Epidermal melanocyte (primary cell): ENCODE measurements around the gene MEP1A.
A peak's percentile ranks its signal among the peaks of the same experiment; 100 is the strongest.

Source experiments
- DNase-seq: peaks from one replicate; pipeline ENCODE4 v3.0.0; 2011; ENCODE audit warnings: low spot score; ENCODE audit not compliant: insufficient read length

Gene MEP1A

DNA sequence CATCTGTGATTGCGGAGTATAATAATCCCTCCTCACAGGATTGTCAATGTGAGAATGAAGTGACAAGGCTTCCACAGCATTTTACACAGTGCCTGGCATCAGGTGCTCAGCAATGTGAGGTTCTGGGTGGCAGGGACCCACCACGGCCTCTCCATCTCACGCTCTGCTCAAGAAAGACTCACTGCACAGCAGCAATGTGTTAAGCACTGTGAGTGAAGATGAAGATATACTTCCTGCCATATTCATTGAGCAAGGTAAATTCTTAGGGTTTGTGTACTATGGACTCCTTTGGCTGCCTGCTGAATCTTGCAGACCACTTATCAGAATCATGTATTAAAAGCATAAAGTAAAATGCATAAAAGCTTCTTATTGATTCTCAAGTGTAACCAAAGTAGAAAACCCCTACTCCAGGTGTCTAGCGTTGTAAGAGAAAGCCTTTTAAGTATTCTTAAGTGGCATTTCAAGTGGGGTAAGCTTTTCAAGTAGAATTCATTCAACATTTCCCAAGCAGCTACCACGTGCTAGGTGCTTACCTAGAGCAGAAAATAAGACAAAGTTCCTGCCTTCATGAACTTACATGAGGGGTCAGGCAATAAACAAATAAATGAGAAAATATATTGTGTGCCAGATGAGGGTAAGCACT lies 17.0 kb upstream of the MEP1A start:
- DNase-seq: no peak

DNA sequence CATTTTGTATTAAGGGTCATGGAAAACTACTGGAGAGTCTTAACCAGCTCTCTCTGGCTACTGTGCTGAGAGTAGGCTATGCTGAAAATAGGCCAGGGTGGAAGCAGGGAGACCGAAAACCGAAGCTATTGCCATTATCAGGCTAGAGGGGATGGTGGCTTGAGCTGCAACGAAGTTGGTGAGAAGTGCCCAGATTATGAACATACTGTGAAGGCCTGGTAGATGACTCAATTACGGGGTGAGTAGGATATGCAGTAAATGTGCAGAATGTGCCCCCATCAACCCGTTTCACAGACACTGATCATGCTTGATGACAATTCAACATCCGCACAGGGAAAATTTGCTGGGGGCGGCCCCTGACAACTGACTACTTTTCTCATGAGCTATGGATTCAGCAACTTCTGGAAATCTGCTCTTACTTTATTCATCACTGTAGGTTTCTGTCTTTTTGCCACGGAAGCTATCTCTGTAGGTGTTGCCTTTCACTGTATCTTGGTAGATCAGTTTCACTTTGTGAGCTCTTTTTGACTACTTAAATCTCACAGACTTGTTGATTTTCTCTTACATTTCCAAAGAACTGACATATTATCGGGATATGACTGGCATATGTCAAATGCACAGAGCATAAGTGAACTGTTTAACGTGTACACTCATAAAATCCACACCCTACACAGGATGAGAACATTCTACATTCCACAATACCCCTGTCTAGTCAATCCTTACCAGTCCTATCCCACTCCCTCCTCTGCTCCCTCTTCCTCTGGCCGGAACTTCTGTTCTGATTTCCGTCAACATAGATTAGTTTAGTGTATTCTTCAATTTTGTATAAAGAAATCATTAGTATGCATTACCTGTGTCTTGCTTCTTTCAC lies 15.5 kb upstream of the MEP1A start:
- no peak for DNase-seq

DNA sequence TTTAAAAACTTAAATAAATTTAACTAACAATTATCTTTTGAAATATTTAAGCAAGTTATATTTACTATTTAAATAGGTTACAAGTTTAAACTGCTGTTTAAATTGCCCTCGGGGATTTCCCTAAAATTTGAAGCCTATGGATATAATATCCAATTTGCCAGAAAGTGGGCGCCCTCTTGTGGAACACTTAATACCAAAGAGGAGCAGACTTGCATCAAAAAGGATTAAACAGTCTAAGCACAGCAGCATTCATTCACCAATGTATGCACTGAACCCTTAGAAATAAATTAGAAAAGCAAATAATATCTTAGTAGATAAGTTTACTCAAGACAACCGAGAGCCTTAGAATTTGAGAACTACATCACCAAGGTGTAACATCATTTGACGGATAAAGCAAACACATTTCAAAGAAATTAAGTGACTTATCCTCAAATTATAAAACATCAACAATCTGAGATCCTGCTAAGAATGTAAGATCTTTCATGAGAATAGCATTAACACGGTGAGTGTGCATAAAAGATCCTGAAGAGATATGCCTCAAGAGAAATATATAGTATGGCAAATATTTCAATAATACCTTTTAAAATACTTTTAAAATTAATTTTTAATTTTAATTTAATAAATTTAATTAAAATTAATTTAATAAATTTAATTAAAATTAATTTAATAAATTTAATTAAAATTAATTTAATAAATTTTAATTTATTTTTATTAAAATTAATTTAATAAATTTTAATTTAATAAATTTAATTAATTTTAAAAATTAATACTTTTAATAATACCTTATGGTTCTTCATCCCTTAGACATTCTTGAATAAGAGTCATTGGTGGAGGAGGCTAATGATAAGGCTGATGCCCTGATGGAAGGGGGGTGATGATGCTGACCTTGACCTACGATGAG lies 11.5 kb upstream of the MEP1A start:
- peak; percentile 42 for DNase-seq

DNA sequence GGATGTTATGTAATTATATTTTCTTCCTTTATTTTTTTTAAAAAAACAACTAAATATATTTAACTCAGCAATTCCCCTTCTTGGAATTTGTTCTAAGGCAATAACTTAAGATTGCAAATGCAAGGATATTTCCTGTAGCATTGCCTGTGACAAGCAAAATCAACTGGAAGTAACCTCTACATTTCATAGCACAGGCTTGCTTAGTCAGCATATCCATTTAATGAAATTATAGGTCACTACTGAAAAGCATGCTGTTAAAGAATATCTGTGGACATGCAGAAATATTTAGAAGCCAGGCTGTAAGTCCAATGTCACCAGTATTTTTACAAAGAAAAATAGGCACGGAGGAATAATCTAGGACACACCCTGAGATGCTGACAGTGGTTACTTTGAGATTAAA lies 8.7 kb upstream of the MEP1A start:
- DNase-seq: no peak

DNA sequence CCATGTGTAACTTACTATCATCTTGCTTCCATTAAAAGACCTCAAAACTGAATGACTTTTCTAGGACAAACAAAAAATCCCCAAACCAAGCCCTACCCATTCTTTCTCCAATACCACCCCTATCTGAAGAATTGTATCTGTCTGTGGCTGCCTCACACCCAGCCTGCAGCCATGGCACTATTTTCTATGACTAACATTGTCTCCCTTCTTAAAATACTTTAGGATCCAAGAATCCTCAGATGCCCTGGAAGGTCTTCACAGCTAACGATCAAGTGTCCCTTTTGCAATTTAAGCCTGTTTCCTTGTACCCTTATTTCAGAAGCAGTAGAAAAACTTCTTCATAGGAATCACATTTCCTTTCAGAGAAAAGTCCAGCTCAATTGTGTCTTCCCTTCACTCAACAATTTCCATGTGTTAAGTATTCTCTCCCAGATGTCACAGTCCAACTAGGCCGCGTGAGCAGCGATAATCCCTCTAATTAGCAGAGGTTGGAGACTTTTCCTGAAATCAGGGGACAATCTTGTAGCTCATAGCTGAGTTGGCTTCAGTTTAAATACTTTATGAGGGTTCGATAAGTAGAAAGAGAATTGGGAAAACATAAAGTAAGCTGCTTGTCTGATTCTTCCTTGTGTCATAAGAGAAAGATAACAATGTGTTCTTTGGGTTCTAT lies 5.2 kb upstream of the MEP1A start:
- DNase-seq: no peak

DNA sequence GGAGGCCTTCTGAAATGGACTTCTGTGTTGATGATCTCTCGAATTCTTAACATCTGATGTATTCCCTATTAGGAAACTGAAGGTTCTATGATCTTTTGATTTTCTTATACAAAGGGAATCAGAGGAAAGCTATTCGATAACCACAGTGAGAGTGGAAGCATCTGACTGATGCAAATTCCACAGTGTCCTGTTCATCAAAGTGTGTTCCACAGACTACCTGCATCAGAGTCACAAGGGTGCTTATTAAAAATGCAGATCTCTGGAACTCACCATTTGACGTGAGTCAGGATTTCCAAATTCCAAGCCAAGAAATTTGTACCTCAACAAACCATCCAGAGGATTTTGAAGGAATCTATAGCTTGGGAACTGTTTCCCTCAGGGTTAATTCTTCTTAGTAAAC lies 4.4 kb upstream of the MEP1A start:
- no peak for DNase-seq

DNA sequence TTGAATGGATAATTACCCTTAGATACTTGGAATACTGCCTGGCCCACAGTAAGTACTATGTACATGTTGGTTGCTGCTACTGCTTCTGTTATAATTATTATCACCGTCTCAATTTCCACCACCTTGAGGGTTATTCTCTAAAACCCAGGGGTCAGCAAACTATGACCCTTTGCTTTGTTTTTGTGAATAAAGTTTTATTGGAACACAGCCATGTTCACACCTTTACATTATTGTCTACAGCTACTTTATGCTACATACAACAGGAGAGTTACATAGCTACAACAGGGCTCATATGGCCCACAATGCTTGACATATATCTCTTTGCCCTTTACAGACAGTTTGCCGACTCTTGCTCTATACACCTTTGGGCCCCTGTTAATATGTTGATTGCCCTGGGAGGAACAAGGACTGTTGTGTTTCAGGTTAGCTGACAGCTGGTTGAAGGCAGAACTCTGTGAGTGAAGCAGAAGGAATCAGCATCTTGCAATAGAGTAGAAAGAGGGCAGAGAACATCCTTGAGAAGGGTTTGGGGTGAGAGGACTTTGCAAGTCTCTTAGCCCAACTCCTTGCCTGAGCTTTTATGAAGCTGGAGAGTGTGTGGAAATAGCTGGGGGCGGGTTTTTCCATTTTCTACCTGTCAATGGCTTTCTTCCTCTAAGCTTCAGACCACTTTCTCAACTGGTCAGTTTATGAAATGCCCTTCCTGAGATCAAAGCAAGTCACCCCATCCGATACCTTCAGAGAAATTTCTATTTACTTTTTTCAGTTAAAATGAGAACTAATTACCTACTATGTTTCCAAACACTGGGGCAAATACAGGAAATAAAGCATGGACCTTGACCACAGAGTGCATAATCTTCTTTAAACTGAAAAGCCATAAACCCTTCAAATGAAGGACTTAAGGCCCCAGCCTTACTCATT lies 3.5 kb upstream of the MEP1A start:
- no peak for DNase-seq

DNA sequence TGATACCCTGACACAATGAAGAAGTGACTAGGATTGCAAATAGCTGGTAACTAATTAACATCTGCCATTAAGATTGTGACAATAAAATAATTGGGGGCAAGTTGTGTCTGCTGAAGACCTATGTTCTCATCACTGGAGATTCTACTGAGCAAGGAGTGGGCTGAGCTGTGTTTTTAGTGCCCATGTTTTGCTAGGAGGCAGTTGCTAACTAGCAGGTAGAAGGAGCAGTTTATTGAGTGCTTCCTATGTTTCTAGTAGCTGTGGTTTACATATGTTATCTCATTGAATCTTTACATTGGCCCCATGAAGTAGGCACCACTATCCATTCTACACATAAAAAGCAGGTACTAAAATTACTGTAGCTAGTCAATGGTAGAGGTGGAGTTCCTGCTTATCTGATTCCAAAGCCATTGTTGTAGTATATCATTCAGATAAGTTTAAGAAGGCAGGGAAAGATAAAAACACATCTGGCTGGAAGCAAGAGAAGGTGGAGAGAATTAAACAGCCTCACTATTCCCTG lies 2.8 kb upstream of the MEP1A start:
- no peak for DNase-seq

DNA sequence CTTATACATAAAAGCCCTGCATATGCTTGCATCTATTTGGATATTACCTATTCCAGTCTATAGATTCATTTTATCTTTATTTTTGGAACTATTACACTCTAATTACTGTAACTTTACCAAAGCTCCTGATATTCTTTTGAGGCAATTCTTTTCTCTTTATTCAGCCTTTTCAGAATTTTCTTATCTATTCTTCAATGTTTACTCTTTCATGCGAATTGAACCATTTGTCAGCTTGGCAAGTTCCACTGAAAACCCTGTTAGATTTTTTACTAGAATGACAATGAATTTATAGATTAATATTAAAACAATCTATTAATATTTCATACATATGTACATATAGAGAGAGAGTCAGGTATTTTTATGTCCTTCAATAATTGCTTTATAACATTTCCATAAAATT lies 554 bp upstream of the MEP1A start:
- no peak for DNase-seq

DNA sequence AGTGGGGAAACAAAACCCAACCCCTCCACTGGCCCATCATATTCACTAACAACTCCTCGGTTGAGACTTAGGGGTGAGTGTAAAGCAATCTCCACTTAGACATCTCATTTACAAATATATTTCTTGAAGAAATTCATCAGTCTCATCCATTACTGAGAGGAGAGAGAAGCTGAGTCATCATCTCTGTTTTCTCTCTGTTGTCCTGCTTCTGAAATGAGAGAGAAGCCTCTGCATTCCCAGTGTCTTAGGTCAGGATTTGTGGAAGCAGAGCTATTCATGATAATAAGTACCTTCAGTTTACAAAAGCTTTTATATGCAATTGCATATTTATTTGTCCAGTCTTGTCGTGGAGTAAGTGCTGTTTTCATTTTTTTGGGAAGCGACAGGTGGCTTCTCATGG lies 879 bp downstream of the MEP1A start:
- no peak for DNase-seq

DNA sequence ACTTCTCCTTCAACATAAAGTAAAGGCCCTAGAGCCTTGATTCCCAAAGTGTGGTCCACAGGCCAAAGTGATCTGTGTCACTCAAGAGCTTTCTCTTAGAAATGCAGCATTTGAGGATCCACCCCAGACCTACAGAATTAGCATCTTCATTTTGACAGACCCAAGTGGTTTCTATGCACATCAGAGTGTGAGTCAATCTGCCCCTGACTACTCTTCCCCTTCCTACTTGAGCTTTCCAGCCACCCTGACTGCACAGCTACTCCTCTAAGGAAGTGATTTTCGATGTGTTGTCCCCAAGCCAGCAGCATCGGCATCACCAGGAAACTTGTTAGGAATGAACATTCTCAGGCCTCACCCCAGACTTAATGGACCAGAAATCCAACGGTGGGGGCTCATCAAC lies 2.6 kb downstream of the MEP1A start:
- no peak for DNase-seq

DNA sequence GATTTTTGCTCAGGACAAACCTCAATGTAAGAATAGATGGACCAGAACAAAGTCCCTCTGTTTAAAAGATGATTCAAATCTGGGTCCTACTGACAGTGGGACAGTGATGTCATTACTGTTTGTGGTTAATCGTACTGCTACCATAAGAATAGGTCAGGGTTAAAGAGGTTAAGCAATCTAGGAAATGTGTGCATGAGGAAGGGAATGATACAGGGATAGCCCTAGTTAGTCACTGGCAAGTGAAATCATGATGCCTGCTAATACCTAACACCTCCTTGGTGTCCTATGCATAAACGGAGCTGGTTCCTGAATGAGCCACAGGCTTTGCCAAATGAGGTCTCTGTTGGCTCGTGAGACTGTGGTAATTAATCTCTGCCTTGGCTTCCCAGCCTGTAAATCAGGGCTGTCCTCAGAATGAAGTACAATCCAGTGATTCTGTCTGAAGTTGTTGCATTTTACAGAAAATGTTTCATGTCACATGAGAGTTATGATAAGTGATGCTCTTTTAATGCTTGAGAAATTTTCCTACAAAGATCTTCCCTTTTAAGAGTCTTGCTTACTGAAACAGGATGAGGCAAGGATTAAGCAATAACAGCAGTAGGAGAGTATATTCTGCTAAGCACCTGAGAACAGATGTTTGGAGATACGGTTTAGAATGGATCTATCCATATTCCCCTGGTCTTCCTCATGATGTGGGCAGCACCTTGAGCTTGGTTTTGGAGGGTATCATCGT lies 3.8 kb downstream of the MEP1A start:
- no peak for DNase-seq

DNA sequence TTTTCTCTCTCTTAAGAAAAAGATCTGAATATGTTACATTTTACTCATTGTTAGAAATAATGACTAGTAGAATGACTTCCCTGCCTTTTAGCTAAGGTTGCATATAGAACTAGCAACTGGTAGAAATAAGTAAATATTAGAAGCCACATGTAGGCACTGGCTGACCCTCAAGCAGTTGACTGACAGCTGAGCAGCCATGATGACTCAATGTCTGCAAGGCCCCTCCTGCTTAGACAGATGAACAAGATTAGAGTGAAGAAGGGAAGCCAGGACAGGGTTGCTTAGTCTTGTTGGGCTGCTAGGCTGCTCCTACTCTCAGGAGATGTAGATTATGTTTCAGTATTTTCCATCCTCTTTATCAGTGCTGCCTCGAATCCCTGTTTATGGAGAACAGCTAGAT lies 6.5 kb downstream of the MEP1A start:
- DNase-seq: no peak

DNA sequence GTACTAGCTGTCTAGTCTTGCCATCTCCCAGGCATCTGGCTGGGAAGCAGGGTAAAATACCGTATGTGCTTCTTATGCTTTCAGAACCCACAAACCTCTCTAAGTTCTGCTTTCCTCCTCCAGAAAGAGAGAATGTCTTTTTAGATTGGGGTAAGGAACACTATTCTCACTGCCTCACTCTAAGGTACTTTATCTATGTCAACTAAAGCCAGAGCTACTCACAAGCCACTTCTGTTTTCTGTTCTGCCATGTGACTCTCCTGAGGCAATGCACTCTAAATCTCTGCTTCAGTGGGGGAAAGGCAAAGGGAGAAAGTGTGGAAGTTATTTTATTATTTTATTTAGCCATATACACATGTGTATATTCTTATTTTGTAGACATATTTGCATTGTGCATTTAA lies 15.6 kb downstream of the MEP1A start:
- no peak for DNase-seq

DNA sequence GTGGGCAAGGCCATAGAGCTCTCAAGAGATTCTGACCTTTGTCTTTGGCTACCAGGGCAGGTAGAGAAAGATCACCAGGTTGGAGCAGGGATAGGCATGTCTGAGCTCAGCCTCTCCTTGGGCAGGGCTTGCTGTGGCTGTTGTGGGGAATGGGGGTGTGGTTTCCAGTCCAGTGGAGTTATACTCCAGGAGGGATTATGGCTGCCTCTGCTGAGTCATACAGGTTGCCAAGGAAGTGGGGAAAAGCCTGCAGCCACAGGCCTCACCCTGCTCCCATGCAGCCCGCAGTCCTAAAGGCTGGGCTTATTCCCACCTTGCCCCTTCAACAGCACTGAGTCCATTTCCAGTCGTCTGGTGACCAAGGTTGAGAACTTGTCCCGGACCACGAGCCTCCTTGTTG lies 21.9 kb downstream of the MEP1A start:
- no peak for DNase-seq

DNA sequence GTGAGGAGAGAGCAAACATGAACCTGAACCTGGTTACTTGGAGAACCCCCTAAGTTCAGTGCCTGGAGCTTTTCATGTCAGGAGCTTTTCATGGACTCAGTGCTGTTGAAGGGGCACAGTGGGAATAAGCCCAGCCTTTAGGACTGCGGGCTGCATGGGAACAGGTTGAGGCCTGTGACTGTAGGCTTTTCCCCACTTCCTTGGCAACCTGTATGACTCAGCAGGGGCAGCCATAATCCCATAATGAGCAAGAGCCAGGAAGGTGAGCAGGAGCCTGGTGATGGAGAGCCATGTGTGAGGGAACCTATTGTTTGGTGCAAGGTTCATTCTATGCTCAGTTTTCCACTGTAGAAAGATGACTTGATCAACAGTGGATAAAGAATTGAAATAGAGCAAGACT lies 23.4 kb downstream of the MEP1A start:
- DNase-seq: no peak

DNA sequence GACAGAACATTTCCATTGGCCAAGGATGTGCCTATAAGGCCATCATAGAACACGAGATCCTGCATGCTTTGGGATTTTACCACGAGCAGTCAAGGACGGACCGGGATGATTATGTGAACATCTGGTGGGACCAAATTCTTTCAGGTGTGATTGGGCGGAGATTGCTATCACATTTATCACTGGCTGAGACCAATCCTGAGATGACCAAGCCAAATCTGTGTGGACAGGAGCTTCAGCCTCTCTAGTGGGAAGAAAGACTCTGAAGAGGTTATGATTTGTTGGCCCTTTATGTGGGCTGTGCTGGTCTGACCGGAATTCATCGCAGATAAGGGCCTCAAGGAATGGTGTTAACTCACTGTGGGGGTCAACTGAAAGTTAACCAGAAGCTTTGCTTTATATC lies 26.4 kb downstream of the MEP1A start:
- DNase-seq: no peak

DNA sequence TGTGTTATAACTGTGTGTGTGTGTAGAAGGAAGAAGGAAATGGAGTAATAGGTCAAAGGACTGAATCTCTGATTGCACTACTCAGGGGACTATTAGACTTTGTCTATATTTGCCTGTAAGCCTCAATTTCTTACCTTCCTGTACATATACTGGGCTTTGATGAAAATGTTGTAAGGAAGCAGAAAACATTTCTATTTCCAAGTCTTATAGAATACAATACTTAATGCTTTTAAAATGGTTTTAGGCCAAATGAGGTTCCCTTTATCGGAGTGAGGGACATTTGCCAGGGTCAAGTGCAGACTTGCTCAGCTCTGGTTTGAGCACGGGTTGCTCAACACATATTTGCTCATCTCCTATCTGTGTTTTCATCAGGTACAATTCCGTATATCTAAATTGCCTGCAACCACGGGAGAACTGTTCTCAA lies 28.3 kb downstream of the MEP1A start:
- no peak for DNase-seq

DNA sequence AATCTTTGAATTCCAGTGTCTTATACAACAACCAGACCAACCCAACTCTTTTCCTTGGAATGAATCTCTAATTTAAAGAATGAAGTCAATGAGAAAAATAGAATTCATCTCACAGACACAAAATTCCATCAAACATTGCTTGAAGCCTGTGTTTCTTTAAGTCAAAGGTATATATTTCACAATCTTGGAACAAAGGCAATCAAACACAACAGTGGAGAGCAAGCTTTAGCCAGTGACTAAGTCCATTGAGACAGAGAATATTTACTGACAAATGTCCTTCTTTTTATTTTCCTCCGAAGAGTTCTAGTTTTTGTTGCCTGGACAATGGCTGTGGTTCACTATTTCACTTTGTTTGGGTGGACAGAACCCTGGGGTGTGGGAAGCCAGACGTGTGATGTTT lies 35.8 kb downstream of the MEP1A start:
- DNase-seq: no peak

DNA sequence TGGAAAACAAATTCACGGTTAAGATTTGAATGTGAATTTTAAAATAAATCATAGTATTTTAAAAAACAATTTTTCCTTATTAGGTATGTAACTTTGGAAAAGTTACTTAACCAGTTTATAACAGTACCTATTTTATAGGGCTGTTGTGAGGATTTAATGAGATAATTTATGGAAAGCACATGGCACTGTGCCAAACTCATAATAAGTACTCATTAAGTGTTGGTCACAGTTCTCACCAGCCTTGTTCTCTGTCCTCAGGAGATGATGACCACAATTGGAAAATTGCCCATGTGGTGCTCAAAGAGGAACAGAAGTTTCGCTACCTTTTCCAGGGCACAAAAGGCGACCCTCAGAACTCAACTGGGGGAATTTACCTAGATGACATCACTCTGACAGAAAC lies 39.6 kb downstream of the MEP1A start:
- DNase-seq: no peak
